GM18870 (cell line): ENCODE results near the gene PDE10A.

ENCODE experiments used
- ATAC-seq: cut with Tn5 transposase; IDR thresholded peaks from one replicate; pipeline ENCODE4 v1.9.1; 2021; ENCODE audit warnings: moderate library complexity; ENCODE audit not compliant: unreplicated experiment

The PDE10A gene

GRCh38 chr6:165426892-165427291 is 236.1 kb downstream of the PDE10A start:
- ATAC-seq = no peak

GRCh38 chr6:165422192-165422591 is 240.8 kb downstream of the PDE10A start:
- no peak for ATAC-seq

GRCh38 chr6:165417278-165417865 is 245.7 kb downstream of the PDE10A start:
- no peak for ATAC-seq

GRCh38 chr6:165404697-165405096 is 258.3 kb downstream of the PDE10A start:
- ATAC-seq = no peak

GRCh38 chr6:165404296-165404695 is 258.7 kb downstream of the PDE10A start:
- no peak for ATAC-seq

GRCh38 chr6:165403006-165403595 is 259.9 kb downstream of the PDE10A start:
- no peak for ATAC-seq

GRCh38 chr6:165401092-165401491 is 261.9 kb downstream of the PDE10A start:
- no peak for ATAC-seq

GRCh38 chr6:165390475-165390874 is 272.6 kb downstream of the PDE10A start:
- ATAC-seq = no peak

GRCh38 chr6:165389534-165389933 is 273.5 kb downstream of the PDE10A start:
- no peak for ATAC-seq

GRCh38 chr6:165383323-165383722 is 279.7 kb downstream of the PDE10A start:
- ATAC-seq = no peak

GRCh38 chr6:165376100-165376499 is 286.9 kb downstream of the PDE10A start:
- ATAC-seq = no peak

GRCh38 chr6:165365371-165365770 is 297.7 kb downstream of the PDE10A start:
- no peak for ATAC-seq

GRCh38 chr6:165345700-165346099 is 317.3 kb downstream of the PDE10A start:
- ATAC-seq = no peak

- ATAC-seq = no peak
These were observed 322.5 kb downstream of the PDE10A start for GRCh38 chr6:165340532-165340931.

- no peak for ATAC-seq
These were observed 337.4 kb downstream of the PDE10A start for GRCh38 chr6:165325609-165326008.

- no peak for ATAC-seq
These were observed 341.4 kb downstream of the PDE10A start for GRCh38 chr6:165321555-165322145.

GRCh38 chr6:165321150-165321549 is 341.9 kb downstream of the PDE10A start:
- no peak for ATAC-seq

- ATAC-seq = no peak
These were observed 345.3 kb downstream of the PDE10A start for GRCh38 chr6:165317723-165318122.

GRCh38 chr6:165308926-165309731 is 353.9 kb downstream of the PDE10A start, which contains the start of gene C6orf118:
TSS of gene C6orf118 (minus strand) at chr6:165309605. CDS start at chr6:165309586, 19 bp downstream.
- no peak for ATAC-seq

- no peak for ATAC-seq
These were observed 356.1 kb downstream of the PDE10A start for GRCh38 chr6:165306955-165307354.

- no peak for ATAC-seq
These were observed 361.4 kb downstream of the PDE10A start for GRCh38 chr6:165301372-165302246.
